Measurements from ENCODE around the gene ACADM. TPM values are rescaled to one million over a fixed set of nuclear protein-coding genes. Genes with fewer than 3 reads are reported as not detected.
"Not testable (repeated sequence)": the region's sequence is repeated elsewhere in the genome, so short reads cannot be mapped to it uniquely, and the experiment has no call there.

The ACADM gene
- total RNA-seq, 3 donors from 2014 or later = 46.7 to 62.9 (median 50.5) TPM

DNA sequence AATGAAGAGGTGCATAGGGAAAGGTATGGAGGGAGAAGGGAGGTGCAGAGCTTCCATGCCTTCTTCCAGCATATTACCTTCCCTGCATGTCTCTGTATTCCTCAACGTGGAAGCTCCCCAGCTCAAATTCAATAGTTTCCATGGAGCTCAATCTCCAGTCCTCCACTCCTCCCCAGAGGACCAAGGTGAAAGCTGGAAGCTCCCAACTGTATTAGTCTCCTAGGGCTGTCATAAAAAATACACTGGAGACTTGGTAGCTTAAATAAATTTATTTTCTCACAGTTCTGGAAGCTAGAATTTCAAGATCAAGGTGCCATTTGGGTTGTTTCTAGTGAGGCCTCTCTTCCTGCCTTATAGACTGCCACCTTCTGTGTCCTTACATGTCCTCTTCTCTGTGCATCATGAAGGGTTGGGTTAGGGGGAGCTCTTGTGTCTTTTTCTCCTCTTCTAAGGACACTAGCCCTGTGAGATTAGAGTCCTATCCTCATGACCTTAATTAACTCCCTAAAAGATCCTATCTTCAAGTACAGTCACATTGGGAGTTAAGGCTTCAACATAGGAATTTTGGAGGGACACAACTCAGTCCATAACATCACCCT lies 39.6 kb downstream of the ACADM start:
- Histone ChIP-seq H3K27ac (no peak overlapping the region), H3K36me3 (no peaks in the 10 kb centered on the region), H3K9me3 (no peaks in the 10 kb centered on the region), H3K4me3 (no peak overlapping the region), H3K27me3 (no peaks in the 10 kb centered on the region), H3K4me1 (no peaks in the 10 kb centered on the region)
- intact Hi-C loops (cut with DNase I; ENCODE audit: low total_unique reads) = no loop called here
- TF ChIP-seq POLR2AphosphoS5 (IDR thresholded peaks at IDR 0.05) (no peak), POLR2A (IDR thresholded peaks at IDR 0.05) (no peak)
- TF ChIP-seq, protein P1, sequence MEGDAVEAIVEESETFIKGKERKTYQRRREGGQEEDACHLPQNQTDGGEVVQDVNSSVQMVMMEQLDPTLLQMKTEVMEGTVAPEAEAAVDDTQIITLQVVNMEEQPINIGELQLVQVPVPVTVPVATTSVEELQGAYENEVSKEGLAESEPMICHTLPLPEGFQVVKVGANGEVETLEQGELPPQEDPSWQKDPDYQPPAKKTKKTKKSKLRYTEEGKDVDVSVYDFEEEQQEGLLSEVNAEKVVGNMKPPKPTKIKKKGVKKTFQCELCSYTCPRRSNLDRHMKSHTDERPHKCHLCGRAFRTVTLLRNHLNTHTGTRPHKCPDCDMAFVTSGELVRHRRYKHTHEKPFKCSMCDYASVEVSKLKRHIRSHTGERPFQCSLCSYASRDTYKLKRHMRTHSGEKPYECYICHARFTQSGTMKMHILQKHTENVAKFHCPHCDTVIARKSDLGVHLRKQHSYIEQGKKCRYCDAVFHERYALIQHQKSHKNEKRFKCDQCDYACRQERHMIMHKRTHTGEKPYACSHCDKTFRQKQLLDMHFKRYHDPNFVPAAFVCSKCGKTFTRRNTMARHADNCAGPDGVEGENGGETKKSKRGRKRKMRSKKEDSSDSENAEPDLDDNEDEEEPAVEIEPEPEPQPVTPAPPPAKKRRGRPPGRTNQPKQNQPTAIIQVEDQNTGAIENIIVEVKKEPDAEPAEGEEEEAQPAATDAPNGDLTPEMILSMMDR (IDR thresholded peaks at IDR 0.05) = no peak
- DNase-seq (ENCODE audit: low spot score in 2 of 2) = no peak

DNA sequence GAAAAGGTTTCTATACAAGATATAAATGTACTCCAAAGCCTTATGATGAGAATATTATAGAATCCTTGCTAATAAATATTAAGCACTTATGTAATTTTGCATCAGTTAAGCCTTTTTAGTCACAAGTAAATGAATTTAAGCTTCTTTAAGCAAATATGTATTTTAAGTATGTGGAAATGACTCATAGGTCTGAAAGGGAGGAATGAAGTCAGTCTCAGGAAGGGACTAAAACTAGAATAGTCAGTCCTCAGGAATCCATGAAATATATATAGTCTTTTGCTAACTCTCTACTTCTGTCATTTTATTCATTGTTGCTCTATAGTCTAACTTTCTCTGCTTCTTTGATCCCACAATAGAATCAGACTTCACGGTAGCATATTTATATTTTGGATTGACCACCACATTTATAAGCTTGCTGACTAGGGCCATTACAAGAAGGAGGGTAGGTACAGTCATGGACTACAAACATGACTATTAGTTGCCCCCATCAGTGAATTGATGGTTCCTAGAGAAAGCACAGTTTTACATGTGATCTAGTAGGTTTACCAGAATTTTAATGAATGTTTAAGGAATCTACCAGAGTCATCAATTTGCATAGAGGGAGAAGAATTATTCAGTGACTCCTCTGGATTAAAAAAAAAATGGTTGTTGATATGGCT lies 41.3 kb downstream of the ACADM start:
- no peak for TF ChIP-seq POLR2AphosphoS5 (IDR thresholded peaks at IDR 0.05)
- TF ChIP-seq, protein P1 (IDR thresholded peaks at IDR 0.05) = no peak
- TF ChIP-seq POLR2A (IDR thresholded peaks at IDR 0.05) = no peak
- H3K4me3 ChIP-seq = no peak overlapping the region
- no peaks in the 10 kb centered on the region for H3K9me3 ChIP-seq
- intact Hi-C loops (cut with DNase I; ENCODE audit: low total_unique reads) = no loop called here
- no peak overlapping the region for H3K27ac ChIP-seq
- DNase-seq (ENCODE audit: low spot score in 2 of 2) = no peak
- no peaks in the 10 kb centered on the region for H3K27me3 ChIP-seq
- H3K4me1 ChIP-seq = no peaks in the 10 kb centered on the region
- H3K36me3 ChIP-seq = no peaks in the 10 kb centered on the region

DNA sequence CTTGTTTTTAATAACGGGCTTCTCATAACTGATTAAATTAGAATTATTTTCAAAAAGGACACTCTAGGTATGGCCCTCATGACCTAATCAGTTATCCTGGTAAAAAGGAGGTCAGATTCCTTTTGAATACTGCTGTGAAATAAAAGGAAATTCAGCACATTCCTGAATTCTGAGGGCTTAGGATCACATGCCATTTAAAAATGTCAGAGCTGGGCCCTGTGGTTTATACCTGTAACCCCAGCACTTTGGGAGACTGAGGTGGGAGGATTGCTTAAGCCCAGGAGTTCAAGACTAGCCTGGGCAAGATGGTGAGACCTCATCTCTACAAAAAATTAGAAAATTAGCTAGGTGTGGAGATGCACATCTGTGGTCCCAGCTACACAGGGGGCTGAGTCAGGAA lies 43.5 kb downstream of the ACADM start:
- H3K27ac ChIP-seq = no peak overlapping the region
- H3K27me3 ChIP-seq = no peaks in the 10 kb centered on the region
- no peaks in the 10 kb centered on the region for H3K4me1 ChIP-seq
- TF ChIP-seq POLR2AphosphoS5 (IDR thresholded peaks at IDR 0.05) (no peak), POLR2A (IDR thresholded peaks at IDR 0.05) (no peak)
- TF ChIP-seq, protein P1 (IDR thresholded peaks at IDR 0.05) = no peak
- no peaks in the 10 kb centered on the region for H3K36me3 ChIP-seq
- intact Hi-C loops (cut with DNase I; ENCODE audit: low total_unique reads) = no loop called here
- no peaks in the 10 kb centered on the region for H3K9me3 ChIP-seq
- H3K4me3 ChIP-seq = no peak overlapping the region
- no peak for DNase-seq (ENCODE audit: low spot score in 2 of 2)

DNA sequence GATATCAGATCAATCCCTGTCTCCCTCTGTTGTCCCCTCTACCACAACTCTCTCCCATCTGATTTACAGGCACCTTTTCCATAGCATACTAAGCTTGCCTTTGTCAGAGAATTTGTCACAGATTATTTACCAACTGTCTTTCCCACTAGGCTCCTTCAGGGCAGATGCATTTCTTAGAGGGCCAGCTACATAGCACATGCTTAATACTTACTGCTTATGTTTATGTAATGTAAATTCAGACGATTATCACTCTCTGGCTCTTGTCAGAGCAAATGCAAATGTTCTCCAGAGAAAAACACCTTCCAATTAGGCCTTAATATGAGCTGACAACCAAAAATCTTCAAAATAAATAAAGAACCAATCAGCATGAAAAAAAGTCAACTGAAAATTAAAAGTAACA lies 46.3 kb downstream of the ACADM start:
- no peak for DNase-seq (ENCODE audit: low spot score in 2 of 2)
- TF ChIP-seq, protein P1 (IDR thresholded peaks at IDR 0.05) = no peak
- TF ChIP-seq POLR2A (IDR thresholded peaks at IDR 0.05) (no peak), POLR2AphosphoS5 (IDR thresholded peaks at IDR 0.05) (no peak)
- Histone ChIP-seq H3K27ac (no peak overlapping the region), H3K36me3 (no peaks in the 10 kb centered on the region), H3K4me3 (no peak overlapping the region), H3K4me1 (no peaks in the 10 kb centered on the region), H3K9me3 (no peaks in the 10 kb centered on the region), H3K27me3 (no peaks in the 10 kb centered on the region)
- intact Hi-C loops (cut with DNase I; ENCODE audit: low total_unique reads) = no loop called here

DNA sequence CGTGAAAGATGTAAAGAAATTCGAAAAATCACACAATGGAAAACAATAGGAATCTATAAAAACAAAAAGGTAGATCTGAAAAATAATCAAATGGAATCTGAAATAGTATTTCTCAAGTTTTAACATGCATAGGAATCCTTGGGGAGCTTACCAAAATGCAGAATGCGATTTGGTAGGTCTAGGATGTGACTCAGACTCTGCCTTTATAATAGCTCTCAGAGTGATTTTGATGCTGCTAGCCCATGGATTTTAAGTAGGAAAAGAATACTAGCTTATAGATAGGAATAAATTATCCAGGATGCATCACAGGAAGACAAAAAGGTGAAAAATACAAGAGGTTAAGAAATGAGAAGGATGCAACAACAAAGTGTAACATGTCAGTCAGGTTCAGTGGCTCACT lies 47.5 kb downstream of the ACADM start:
- H3K9me3 ChIP-seq = no peaks in the 10 kb centered on the region
- TF ChIP-seq, protein P1 (IDR thresholded peaks at IDR 0.05) = no peak
- H3K27ac ChIP-seq = no peak overlapping the region
- no peak for DNase-seq (ENCODE audit: low spot score in 2 of 2)
- no peaks in the 10 kb centered on the region for H3K27me3 ChIP-seq
- intact Hi-C loops (cut with DNase I; ENCODE audit: low total_unique reads) = no loop called here
- H3K36me3 ChIP-seq = no peaks in the 10 kb centered on the region
- no peaks in the 10 kb centered on the region for H3K4me1 ChIP-seq
- no peak overlapping the region for H3K4me3 ChIP-seq

DNA sequence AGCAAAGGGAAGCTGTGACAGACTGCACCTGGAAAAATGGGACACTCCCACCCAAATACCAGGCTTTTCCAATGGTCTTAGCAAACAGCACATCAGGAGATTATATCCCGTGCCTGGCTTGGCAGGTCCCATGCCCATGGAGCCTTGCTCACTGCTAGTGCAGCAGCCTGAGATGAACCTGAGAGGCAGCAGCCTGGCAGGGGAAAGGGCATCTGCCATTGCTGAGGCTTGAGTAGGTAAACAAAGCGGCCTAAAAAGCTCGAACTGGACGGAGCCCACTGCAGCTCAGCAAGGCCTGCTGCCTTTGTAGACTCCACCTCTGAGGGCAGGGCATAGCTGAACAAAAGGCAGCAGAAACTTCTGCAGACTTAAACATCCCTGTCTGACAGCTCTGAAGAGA lies 53.3 kb downstream of the ACADM start:
- H3K27ac ChIP-seq; H3K36me3 ChIP-seq; H3K4me3 ChIP-seq; H3K27me3 ChIP-seq; DNase-seq (ENCODE audit: low spot score in 2 of 2); intact Hi-C loops (cut with DNase I; ENCODE audit: low total_unique reads); H3K4me1 ChIP-seq: not testable (repeated sequence)
- peaks cover 6 to 10% of the 10 kb centered on the region in 2 donors for H3K9me3 ChIP-seq

DNA sequence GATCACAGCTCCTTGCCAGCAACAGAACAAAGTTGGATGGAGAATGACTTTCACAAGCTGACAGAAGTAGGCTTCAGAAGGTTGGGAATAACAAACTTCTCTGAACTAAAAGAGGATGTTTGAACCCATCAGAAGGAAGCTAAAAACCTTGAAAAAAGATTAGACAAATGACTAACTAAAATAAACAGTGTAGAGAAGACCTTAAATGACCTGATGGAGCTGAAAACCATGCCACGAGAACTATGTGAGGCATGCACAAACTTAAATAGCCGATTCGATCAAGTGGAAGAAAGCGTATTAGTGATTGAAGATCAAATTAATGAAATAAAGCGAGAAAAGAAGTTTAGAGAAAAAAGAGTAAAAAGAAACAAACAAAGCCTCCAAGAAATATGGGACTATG lies 54.2 kb downstream of the ACADM start:
- H3K36me3 ChIP-seq; H3K27me3 ChIP-seq; H3K4me1 ChIP-seq; DNase-seq (ENCODE audit: low spot score in 2 of 2); H3K27ac ChIP-seq; H3K4me3 ChIP-seq; intact Hi-C loops (cut with DNase I; ENCODE audit: low total_unique reads): not testable (repeated sequence)
- peaks cover 6 to 10% of the 10 kb centered on the region in 2 donors for H3K9me3 ChIP-seq

DNA sequence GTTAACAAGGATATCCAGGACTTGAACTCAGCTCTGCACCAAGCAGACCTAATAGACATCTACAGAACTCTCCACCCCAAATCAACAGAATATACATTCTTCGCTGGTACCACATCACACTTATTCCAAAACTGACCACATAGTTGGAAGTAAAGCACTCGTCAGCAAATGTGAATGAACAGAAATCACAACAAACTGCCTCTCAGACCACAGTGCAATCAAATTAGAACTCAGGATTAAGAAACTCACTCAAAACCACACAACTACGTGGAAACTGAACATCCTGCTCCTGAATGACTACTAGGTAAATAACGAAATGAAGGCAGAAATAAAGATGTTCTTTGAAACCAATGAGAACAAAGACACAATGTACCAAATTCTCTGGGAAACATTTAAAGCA lies 55.7 kb downstream of the ACADM start:
- DNase-seq (ENCODE audit: low spot score in 2 of 2); H3K27ac ChIP-seq; H3K4me3 ChIP-seq; H3K27me3 ChIP-seq; intact Hi-C loops (cut with DNase I; ENCODE audit: low total_unique reads); H3K4me1 ChIP-seq; H3K36me3 ChIP-seq: not testable (repeated sequence)
- H3K9me3 ChIP-seq = peaks cover 6 to 10% of the 10 kb centered on the region in 2 donors

Measured in breast epithelium (tissue), 4 donors.